ENCODE results near the gene RUVBL1.

Gene RUVBL1

DNA sequence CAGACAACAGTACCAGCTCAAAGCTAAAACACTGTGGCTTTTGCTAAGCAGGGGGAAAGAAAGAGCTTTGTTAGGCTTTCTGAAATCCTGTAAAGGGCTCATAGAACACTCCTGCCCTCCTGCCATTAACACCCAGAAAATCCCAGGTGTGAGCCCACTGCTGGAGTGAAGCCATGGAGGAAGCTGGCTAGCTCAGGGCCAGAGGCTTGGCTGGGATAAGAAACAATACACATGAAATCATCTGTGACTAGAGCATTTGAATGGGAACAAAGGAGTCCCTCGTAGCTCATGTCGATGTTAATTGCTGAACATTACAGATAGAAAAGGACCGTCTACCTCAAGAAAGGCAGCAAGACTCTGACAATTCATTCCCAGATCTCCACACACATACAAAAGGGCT lies 23.5 kb downstream of the RUVBL1 start:
- Histone ChIP-seq H3K4me1 (ENCODE audit: low read length) (no peaks in the 10 kb centered on the region), H3K27ac (ENCODE audit: low read length) (no peak overlapping the region), H3K4me3 (ENCODE audit: low read length) (no peak overlapping the region), H3K9me2 (replicated peaks; ENCODE audit: insufficient read depth, low read length) (no peaks in the 10 kb centered on the region), H3K79me2 (ENCODE audit: low read length) (no peaks in the 10 kb centered on the region), H3K4me2 (ENCODE audit: low read depth, low read length) (no peak overlapping the region), H2AFZ (ENCODE audit: low read length) (no peak overlapping the region), H3K27me3 (replicated peaks; ENCODE audit: insufficient read depth, low read length) (no peaks in the 10 kb centered on the region), H3K36me3 (replicated peaks; ENCODE audit: insufficient read depth, low read length) (peaks cover 3% of the 10 kb centered on the region; the same call in 1 of the 2 replicates), H3F3A (ENCODE audit: insufficient read depth, low read length) (no peaks in the 10 kb centered on the region), H4K20me1 (ENCODE audit: insufficient read depth, low read length) (no peaks in the 10 kb centered on the region), H3K9ac (ENCODE audit: low read length) (no peak overlapping the region), H3K9me3 (replicated peaks; ENCODE audit: insufficient read depth, low read length) (no peaks in the 10 kb centered on the region)
- TF ChIP-seq EZH2phosphoT487 (IDR thresholded peaks at IDR 0.05; ENCODE audit: low read length), result no peak
- TF ChIP-seq CTCF (IDR thresholded peaks at IDR 0.05; ENCODE audit: low read length), result no peak
- no peak for TF ChIP-seq EZH2 (optimal IDR thresholded peaks at IDR 0.05; ENCODE audit: low read depth, low read length)
- DNase-seq, result no peak

- Histone ChIP-seq H2AFZ (ENCODE audit: low read length) (no peak overlapping the region), H3K36me3 (replicated peaks; ENCODE audit: insufficient read depth, low read length) (peaks cover 3% of the 10 kb centered on the region; the same call in 1 of the 2 replicates), H3K9ac (ENCODE audit: low read length) (no peak overlapping the region), H3K4me2 (ENCODE audit: low read depth, low read length) (no peak overlapping the region), H3K27me3 (replicated peaks; ENCODE audit: insufficient read depth, low read length) (no peaks in the 10 kb centered on the region), H3K27ac (ENCODE audit: low read length) (no peak overlapping the region), H4K20me1 (ENCODE audit: insufficient read depth, low read length) (no peaks in the 10 kb centered on the region), H3K9me3 (replicated peaks; ENCODE audit: insufficient read depth, low read length) (no peaks in the 10 kb centered on the region), H3K9me2 (replicated peaks; ENCODE audit: insufficient read depth, low read length) (no peaks in the 10 kb centered on the region), H3F3A (ENCODE audit: insufficient read depth, low read length) (no peaks in the 10 kb centered on the region), H3K4me3 (ENCODE audit: low read length) (no peak overlapping the region), H3K4me1 (ENCODE audit: low read length) (no peaks in the 10 kb centered on the region), H3K79me2 (ENCODE audit: low read length) (0 out of 2 replicates have a peak, but pooled peaks cover 10% of the 10 kb centered on the region)
- TF ChIP-seq CTCF (IDR thresholded peaks at IDR 0.05; ENCODE audit: low read length), result no peak
- TF ChIP-seq EZH2phosphoT487 (IDR thresholded peaks at IDR 0.05; ENCODE audit: low read length), result no peak
- no peak for TF ChIP-seq EZH2 (optimal IDR thresholded peaks at IDR 0.05; ENCODE audit: low read depth, low read length)
- no peak for DNase-seq
These were observed 25.4 kb downstream of the RUVBL1 start for GRCh38 chr3:128098234-128098633.

- Histone ChIP-seq H3K36me3 (replicated peaks; ENCODE audit: insufficient read depth, low read length) (peaks cover 3% of the 10 kb centered on the region; the same call in 1 of the 2 replicates), H3K4me1 (ENCODE audit: low read length) (no peaks in the 10 kb centered on the region), H3K9me2 (replicated peaks; ENCODE audit: insufficient read depth, low read length) (no peaks in the 10 kb centered on the region), H3K9ac (ENCODE audit: low read length) (no peak overlapping the region), H2AFZ (ENCODE audit: low read length) (no peak overlapping the region), H3K79me2 (ENCODE audit: low read length) (peaks cover 20% of the 10 kb centered on the region; the same call in 1 of the 2 replicates), H3K27me3 (replicated peaks; ENCODE audit: insufficient read depth, low read length) (no peaks in the 10 kb centered on the region), H3K4me3 (ENCODE audit: low read length) (no peak overlapping the region), H3K9me3 (replicated peaks; ENCODE audit: insufficient read depth, low read length) (no peaks in the 10 kb centered on the region), H3K27ac (ENCODE audit: low read length) (no peak overlapping the region), H3F3A (ENCODE audit: insufficient read depth, low read length) (no peaks in the 10 kb centered on the region), H3K4me2 (ENCODE audit: low read depth, low read length) (no peak overlapping the region), H4K20me1 (ENCODE audit: insufficient read depth, low read length) (no peaks in the 10 kb centered on the region)
- peak; percentile 66 for DNase-seq
- TF ChIP-seq CTCF (IDR thresholded peaks at IDR 0.05; ENCODE audit: low read length), result peak; percentile 85
- TF ChIP-seq EZH2phosphoT487 (IDR thresholded peaks at IDR 0.05; ENCODE audit: low read length), result no peak
- no peak for TF ChIP-seq EZH2 (optimal IDR thresholded peaks at IDR 0.05; ENCODE audit: low read depth, low read length)
These were observed 28.3 kb downstream of the RUVBL1 start for GRCh38 chr3:128095222-128095703.

Measured in MM.1S (cell line).